GM12874 (cell line): Measurements from ENCODE around the gene EIF2B4.

ENCODE experiments used
- CTCF ChIP-seq: IDR thresholded peaks from 2 replicates; pipeline ENCODE4 v1.5.1; 2011; ENCODE audit warnings: low read depth, mild to moderate bottlenecking, control low read depth, low read length, moderate library complexity; ENCODE audit not compliant: insufficient read depth

EIF2B4 gene

GRCh38 chr2:27350106-27350693, 19.9 kb downstream of the EIF2B4 start:
- TF ChIP-seq CTCF: no peak

GRCh38 chr2:27347641-27348040, 22.5 kb downstream of the EIF2B4 start:
- TF ChIP-seq CTCF: no peak

- TF ChIP-seq CTCF: no peak
Observed at GRCh38 chr2:27336173-27336572, 34.0 kb downstream of the EIF2B4 start.

- TF ChIP-seq CTCF: no peak
Observed at GRCh38 chr2:27335311-27335710, 34.8 kb downstream of the EIF2B4 start.

GRCh38 chr2:27324720-27325119, 45.4 kb downstream of the EIF2B4 start:
- no peak for TF ChIP-seq CTCF

- no peak for TF ChIP-seq CTCF
Observed at GRCh38 chr2:27323596-27324285, 46.4 kb downstream of the EIF2B4 start.

GRCh38 chr2:27322766-27323595, 47.2 kb downstream of the EIF2B4 start, which contains the start of gene MPV17:
MPV17 (minus strand) TSS chr2:27323097; CDS start chr2:27322517, 580 bp downstream.
- no peak for TF ChIP-seq CTCF
